Diencephalon (tissue), 1 donor: ENCODE results near the gene MCM8. TPM values are rescaled to one million over a fixed set of nuclear protein-coding genes. Genes with fewer than 3 reads are reported as not detected.

ENCODE experiments used
- small RNA-seq: library from RNA; depleted of rRNA; stranded (forward); fragments of <200 nt; gene quantifications from one replicate; pipeline ENCODE3, GENCODE V24; 2014
- total RNA-seq: library from RNA; depleted of rRNA; stranded (reverse); fragments of >200 nt; gene quantifications from one replicate; pipeline ENCODE4 v1.2.3, GENCODE V29; 2014

Gene MCM8
- total RNA-seq, result 5.3 TPM

DNA sequence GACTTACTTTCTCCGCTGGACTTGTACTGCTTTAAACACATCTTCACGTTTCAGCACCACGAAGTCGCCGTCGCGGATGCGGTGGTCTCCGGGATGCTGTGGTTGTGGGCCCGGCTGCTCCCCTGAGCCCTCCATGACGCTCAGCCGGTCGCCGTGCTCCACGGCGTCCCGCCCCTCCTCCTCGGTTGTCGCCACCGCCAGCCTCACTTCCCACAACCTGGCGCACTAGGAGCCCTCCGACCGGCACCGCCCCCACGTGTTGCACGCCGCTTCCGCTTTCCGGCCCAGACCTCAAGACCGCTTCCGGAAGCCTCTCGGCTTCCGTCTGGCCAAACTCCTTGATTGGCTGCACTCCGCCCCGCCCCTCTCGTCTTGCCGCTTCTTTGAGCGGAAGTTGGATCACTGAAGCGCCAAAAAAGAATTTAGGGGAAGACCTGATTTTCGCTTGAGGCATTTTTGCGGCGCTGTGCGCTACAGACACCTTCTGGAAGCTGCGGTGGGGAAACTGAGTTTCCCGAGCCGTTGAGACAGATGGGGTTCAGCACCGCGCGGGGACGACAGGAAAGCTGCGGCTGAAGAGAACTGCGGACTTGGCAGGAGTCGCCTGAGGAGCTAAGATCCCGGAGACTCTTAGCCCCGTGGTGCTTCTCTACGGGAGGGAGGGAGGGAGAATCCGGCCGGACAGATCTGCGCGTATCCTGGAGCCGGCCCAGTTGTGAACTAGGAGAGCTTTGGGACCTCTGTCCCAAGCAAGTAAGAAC lies at the start of gene MCM8, which contains the start of gene TRMT6:
TSS of gene MCM8 (plus strand) at position 382 of the 761 bp plus-strand sequence. CDS start 1,364 bp downstream, outside the sequence.
TSS of gene TRMT6 (minus strand) at position 263 of the 761 bp plus-strand sequence. CDS start at position 135, 128 bp downstream.

Small RNA genes within 50 kb of the gene (small RNA-seq; reads per million reads assigned to genes)
- gene RF00019, result not detected
- not detected for gene RN7SL498P

Other genes with a start within 250 kb of the MCM8 start
- gene SHLD1, start 200.3 kb upstream of the MCM8 start, total RNA-seq, result 6.9 TPM
- 85.3 TPM for gene CHGB, start 39.1 kb upstream of the MCM8 start, total RNA-seq
- gene TRMT6, start 119 bp upstream of the MCM8 start, total RNA-seq, result 9.7 TPM
- gene CRLS1, start 55.5 kb downstream of the MCM8 start, total RNA-seq, result 37.6 TPM
- 0.23 TPM for gene LRRN4, start 103.4 kb downstream of the MCM8 start, total RNA-seq
- 3.0 TPM for gene FERMT1, start 172.4 kb downstream of the MCM8 start, total RNA-seq